Activated naive CD8-positive, alpha-beta T cell treated with anti-CD3 and anti-CD28 coated beads, Interleukin-2, amount 50 U/mL, for 16 hours (primary cell): ENCODE measurements around the gene DNAAF6.
"Not testable (repeated sequence)": the region's sequence is repeated elsewhere in the genome, so short reads cannot be mapped to it uniquely, and the experiment has no call there.

ENCODE experiments used
- DNase-seq: peaks from one replicate; pipeline ENCODE4 v3.0.0-alpha.2; 2020; ENCODE audit warnings: low read depth, low spot score

The DNAAF6 gene

GRCh38 chrX:107205770-107206696 is at the start of gene DNAAF6, which contains the start of gene NUP62CL:
TSS of gene DNAAF6 (plus strand) at chrX:107206611. CDS start at chrX:107212876, 6,265 bp downstream.
TSS of gene NUP62CL (minus strand) at chrX:107206433. CDS start at chrX:107175146, 31,287 bp downstream.
- DNase-seq: peak; percentile 14

- not testable (repeated sequence) for DNase-seq
These were observed 48.8 kb upstream of the DNAAF6 start for GRCh38 chrX:107157618-107158017.

GRCh38 chrX:107167163-107167921 is 39.1 kb upstream of the DNAAF6 start:
- DNase-seq: no peak

GRCh38 chrX:107168257-107168656 is 38.2 kb upstream of the DNAAF6 start:
- DNase-seq: no peak

- DNase-seq: no peak
These were observed 37.7 kb upstream of the DNAAF6 start for GRCh38 chrX:107168712-107169111.

GRCh38 chrX:107171369-107172102 is 34.9 kb upstream of the DNAAF6 start:
- no peak for DNase-seq

GRCh38 chrX:107197319-107197718 is 9.1 kb upstream of the DNAAF6 start:
- no peak for DNase-seq

- DNase-seq: not testable (repeated sequence)
These were observed 8.3 kb upstream of the DNAAF6 start for GRCh38 chrX:107198074-107198473.

- DNase-seq: no peak
These were observed 6.9 kb upstream of the DNAAF6 start for GRCh38 chrX:107199491-107199890.

- no peak for DNase-seq
These were observed 2.3 kb upstream of the DNAAF6 start for GRCh38 chrX:107204068-107204605.

GRCh38 chrX:107206697-107207065 is 270 bp downstream of the DNAAF6 start:
- no peak for DNase-seq

GRCh38 chrX:107207089-107207488 is 678 bp downstream of the DNAAF6 start:
- no peak for DNase-seq

GRCh38 chrX:107207943-107208342 is 1.5 kb downstream of the DNAAF6 start:
- no peak for DNase-seq

- DNase-seq: no peak
These were observed 7.1 kb downstream of the DNAAF6 start for GRCh38 chrX:107213477-107213876.

- DNase-seq: no peak
These were observed 20.3 kb downstream of the DNAAF6 start for GRCh38 chrX:107226757-107227156.

GRCh38 chrX:107227780-107228485 is 21.5 kb downstream of the DNAAF6 start:
- no peak for DNase-seq

GRCh38 chrX:107228486-107228819 is 22.0 kb downstream of the DNAAF6 start:
- no peak for DNase-seq

- DNase-seq: no peak
These were observed 66.1 kb downstream of the DNAAF6 start for GRCh38 chrX:107272431-107272921.

- no peak for DNase-seq
These were observed 67.4 kb downstream of the DNAAF6 start for GRCh38 chrX:107273795-107274194.

- DNase-seq: no peak
These were observed 82.3 kb downstream of the DNAAF6 start for GRCh38 chrX:107288676-107289075.

GRCh38 chrX:107290019-107290418 is 83.6 kb downstream of the DNAAF6 start:
- no peak for DNase-seq
